ENCODE measurements around the gene PRR19.

The PRR19 gene

DNA sequence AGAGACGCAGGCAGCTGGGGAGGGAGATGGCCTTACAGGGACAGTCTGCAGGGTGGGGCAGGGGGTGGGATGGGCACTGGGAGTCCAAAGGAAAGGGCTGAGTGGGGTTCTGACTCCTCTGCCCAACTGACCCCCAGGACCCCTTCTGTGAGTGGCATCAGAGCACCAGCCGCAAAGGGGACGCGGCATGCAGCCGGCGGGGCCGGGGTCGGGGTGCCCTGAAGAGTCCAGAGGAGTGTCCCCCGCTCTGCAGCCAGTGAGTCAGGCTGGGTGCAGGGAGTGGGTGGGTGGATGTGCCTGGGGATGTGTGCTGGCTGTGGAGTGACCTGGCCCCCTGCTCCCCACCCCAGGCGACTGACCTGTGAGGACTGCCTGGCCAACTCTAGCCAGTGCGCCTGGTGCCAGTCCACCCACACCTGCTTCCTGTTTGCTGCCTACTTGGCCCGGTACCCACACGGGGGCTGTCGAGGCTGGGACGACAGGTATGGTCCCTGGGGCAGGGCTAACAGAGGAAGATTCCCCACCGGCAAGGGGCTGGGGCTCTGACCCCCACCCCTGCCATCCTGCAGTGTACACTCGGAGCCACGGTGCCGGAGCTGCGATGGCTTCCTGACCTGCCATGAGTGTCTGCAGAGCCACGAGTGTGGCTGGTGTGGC, 49.3 kb downstream of the PRR19 start:
- no peak for TF ChIP-seq ZFX (IDR thresholded peaks at IDR 0.05)
- TF ChIP-seq, protein P1, sequence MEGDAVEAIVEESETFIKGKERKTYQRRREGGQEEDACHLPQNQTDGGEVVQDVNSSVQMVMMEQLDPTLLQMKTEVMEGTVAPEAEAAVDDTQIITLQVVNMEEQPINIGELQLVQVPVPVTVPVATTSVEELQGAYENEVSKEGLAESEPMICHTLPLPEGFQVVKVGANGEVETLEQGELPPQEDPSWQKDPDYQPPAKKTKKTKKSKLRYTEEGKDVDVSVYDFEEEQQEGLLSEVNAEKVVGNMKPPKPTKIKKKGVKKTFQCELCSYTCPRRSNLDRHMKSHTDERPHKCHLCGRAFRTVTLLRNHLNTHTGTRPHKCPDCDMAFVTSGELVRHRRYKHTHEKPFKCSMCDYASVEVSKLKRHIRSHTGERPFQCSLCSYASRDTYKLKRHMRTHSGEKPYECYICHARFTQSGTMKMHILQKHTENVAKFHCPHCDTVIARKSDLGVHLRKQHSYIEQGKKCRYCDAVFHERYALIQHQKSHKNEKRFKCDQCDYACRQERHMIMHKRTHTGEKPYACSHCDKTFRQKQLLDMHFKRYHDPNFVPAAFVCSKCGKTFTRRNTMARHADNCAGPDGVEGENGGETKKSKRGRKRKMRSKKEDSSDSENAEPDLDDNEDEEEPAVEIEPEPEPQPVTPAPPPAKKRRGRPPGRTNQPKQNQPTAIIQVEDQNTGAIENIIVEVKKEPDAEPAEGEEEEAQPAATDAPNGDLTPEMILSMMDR (conservative IDR thresholded peaks at IDR 0.05) = no peak
- no peak overlapping the region for H3K27ac ChIP-seq

GRCh38 chr19:42352301-42353259, 50.6 kb downstream of the PRR19 start:
- no peak overlapping the region for H3K27ac ChIP-seq
- TF ChIP-seq, protein P1 (conservative IDR thresholded peaks at IDR 0.05) = no peak
- no peak for TF ChIP-seq ZFX (IDR thresholded peaks at IDR 0.05)

GRCh38 chr19:42353341-42354015, 51.5 kb downstream of the PRR19 start:
- TF ChIP-seq ZFX (IDR thresholded peaks at IDR 0.05) = no peak
- TF ChIP-seq, protein P1 (conservative IDR thresholded peaks at IDR 0.05) = no peak
- no peak overlapping the region for H3K27ac ChIP-seq

GRCh38 chr19:42355896-42356295, 54.0 kb downstream of the PRR19 start:
- H3K27ac ChIP-seq = no peak overlapping the region
- no peak for TF ChIP-seq ZFX (IDR thresholded peaks at IDR 0.05)
- TF ChIP-seq, protein P1 (conservative IDR thresholded peaks at IDR 0.05) = no peak

GRCh38 chr19:42356686-42357085, 54.8 kb downstream of the PRR19 start:
- H3K27ac ChIP-seq = no peak overlapping the region
- TF ChIP-seq ZFX (IDR thresholded peaks at IDR 0.05) = no peak

DNA sequence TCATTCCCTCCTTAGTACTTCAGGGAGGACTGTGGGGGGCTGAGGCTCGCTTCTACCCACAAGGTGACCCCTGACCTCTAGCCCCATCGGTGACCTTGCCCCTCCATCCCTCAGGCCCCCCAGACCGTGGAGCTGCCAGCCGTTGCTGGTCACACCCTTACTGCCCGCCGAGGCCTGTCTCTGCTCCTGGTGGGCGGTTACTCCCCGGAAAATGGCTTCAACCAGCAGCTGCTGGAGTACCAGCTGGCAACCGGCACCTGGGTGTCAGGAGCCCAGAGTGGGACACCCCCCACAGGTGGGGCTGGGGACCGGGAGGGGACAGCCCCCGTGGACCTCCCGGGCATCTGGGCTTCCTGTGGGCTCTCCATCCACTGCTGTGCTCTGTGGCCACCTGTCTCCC, 55.4 kb downstream of the PRR19 start:
- H3K27ac ChIP-seq = no peak overlapping the region
- no peak for TF ChIP-seq ZFX (IDR thresholded peaks at IDR 0.05)
- TF ChIP-seq, protein P1 (conservative IDR thresholded peaks at IDR 0.05) = no peak

Data from C4-2B (cell line).